Measurements from ENCODE around the gene RAVER2.

DNA sequence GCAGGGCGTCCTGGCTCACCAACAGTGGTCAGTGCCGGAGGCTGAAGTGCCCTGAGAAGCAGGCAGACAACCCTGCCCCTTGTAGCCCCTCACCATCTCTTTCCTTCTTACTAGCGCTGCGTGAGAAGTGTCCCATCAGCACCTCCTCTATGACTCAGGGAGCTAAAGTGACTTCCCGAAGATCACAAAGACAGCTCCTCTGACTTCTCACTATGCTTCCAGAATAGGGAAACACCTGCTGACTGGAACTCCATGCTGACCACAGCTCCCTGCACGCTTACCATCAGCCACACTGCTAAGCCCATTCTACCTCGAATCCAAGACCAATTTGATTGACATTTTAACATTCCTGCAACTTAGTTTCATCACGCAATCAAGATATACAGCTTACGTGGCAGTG is 128.7 kb downstream of the RAVER2 start:
- TF ChIP-seq, protein P1, sequence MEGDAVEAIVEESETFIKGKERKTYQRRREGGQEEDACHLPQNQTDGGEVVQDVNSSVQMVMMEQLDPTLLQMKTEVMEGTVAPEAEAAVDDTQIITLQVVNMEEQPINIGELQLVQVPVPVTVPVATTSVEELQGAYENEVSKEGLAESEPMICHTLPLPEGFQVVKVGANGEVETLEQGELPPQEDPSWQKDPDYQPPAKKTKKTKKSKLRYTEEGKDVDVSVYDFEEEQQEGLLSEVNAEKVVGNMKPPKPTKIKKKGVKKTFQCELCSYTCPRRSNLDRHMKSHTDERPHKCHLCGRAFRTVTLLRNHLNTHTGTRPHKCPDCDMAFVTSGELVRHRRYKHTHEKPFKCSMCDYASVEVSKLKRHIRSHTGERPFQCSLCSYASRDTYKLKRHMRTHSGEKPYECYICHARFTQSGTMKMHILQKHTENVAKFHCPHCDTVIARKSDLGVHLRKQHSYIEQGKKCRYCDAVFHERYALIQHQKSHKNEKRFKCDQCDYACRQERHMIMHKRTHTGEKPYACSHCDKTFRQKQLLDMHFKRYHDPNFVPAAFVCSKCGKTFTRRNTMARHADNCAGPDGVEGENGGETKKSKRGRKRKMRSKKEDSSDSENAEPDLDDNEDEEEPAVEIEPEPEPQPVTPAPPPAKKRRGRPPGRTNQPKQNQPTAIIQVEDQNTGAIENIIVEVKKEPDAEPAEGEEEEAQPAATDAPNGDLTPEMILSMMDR (IDR thresholded peaks at IDR 0.05): no peak
- no peak for TF ChIP-seq POLR2A (IDR thresholded peaks at IDR 0.05)

Measured in body of pancreas (tissue), 4 donors.